Ovary (tissue), 9 donors: Measurements from ENCODE around the gene GNB1L. TPM values are rescaled to one million over a fixed set of nuclear protein-coding genes. Genes with fewer than 3 reads are reported as not detected.
"Not testable (repeated sequence)": the region's sequence is repeated elsewhere in the genome, so short reads cannot be mapped to it uniquely, and the experiment has no call there.

Experiments
- DNase-seq, 5 donors: peaks; one replicate each; pipeline ENCODE4 v3.0.0-alpha.2; 2019 to 2020
- H3K27ac ChIP-seq, 2 donors: fragments of 200-600 bp; one replicate each; pipeline versions ENCODE4 v1.5.1 to v1.8.0; 2019 to 2022
- H3K27me3 ChIP-seq: fragments of 200-600 bp; one replicate; pipeline ENCODE4 v1.8.0; 2022
- H3K36me3 ChIP-seq: fragments of 200-600 bp; sonication (generic); one replicate; pipeline ENCODE4 v1.5.1; 2019
- H3K4me1 ChIP-seq: one replicate; pipeline ENCODE4 v1.8.1; 2013; ENCODE audit warnings: mild to moderate bottlenecking, moderate library complexity; ENCODE audit not compliant: insufficient read depth
- H3K4me3 ChIP-seq: fragments of 200-600 bp; sonication (generic); one replicate; pipeline ENCODE4 v1.5.1; 2017
- H3K9me3 ChIP-seq, 2 donors: fragments of 200-600 bp in 1 of 2; sonication (generic) in 1 of 2; one replicate each; pipeline versions ENCODE4 v1.5.1 to v1.8.1; 2013 to 2019; ENCODE audit warnings: mild to moderate bottlenecking in 1 of 2, moderate library complexity in 1 of 2
- EP300 ChIP-seq: sonication (generic); formaldehyde crosslinking; IDR thresholded peaks from one replicate; pipeline ENCODE4 v1.6.1; 2017; ENCODE audit warnings: antibody characterized with exemption
- POLR2A ChIP-seq: fragments of 450-650 bp; IDR thresholded peaks from one replicate; pipeline ENCODE4 v1.6.1; 2017; ENCODE audit warnings: antibody characterized with exemption, mild to moderate bottlenecking, moderate library complexity
- WGBS, 3 donors: extraction: QIAGEN DNeasy Blood & Tissue Kit in 1 of 3; methylation state at CpG; one replicate each; pipeline versions ENCODE4 v1.1.5 to v1.1.7; 2013 to 2017; 5-methylcytosine and 5-hydroxymethylcytosine counted together
- intact Hi-C, 4 donors: fragments of 100-400 bp; cut with DNase I; formaldehyde crosslinking; loops; one replicate each; pipeline versions ENCODE4 v1.11.0 to v1.15.1; 2022 to 2023
- polyA plus RNA-seq, 2 donors: library from polyadenylated mRNA; stranded (reverse); fragments of 200-250 nt in 1 of 2; fragments of 350-450 nt in 1 of 2; fragmentation: Illumina TruSeq in 1 of 2; extraction: RNeasy Lipid Tissue Mini Kit (QIAGEN cat#74804) in 1 of 2; gene quantifications; one replicate each; pipeline ENCODE4 v1.2.3, GENCODE V29; 2013 to 2014
- total RNA-seq, 7 donors: library from RNA; depleted of rRNA in 2 of 7; stranded (reverse); fragments of >200 nt in 2 of 7; fragmentation: NEBNext Ultra II Directional in 3 of 7; extraction: Animal tissue kit (Norgen Biotek cat#: 25700) in 3 of 7; gene quantifications; one replicate each; pipeline versions ENCODE4 v1.1.0 to v1.2.4, GENCODE V29; 2016 to 2023
- TF ChIP-seq, protein P1 (sequence below), 3 donors: fragments of 450-650 bp in 2 of 3; fragments of 200-600 bp in 1 of 3; IDR thresholded peaks; one replicate each; pipeline versions ENCODE4 v1.5.1 to v1.8.0; 2016 to 2022; ENCODE audit warnings: antibody characterized with exemption in 3 of 3, mild to moderate bottlenecking in 1 of 3
- donor health status: DM: no; HTN: no; CAD: no; lungs with moderate emphysema.
- donor health status: DM: no; HTN: no; CAD: no.
- donor health status: Bipolar disorder and iron deficiency.
- donor health status: DM: yes; HTN: yes; CAD: no.
- donor health status: DM: no; HTN: no; CAD: no.
- donor health status: DM: yes; HTN: yes; CAD: no.

The GNB1L gene
- total and polyA plus RNA-seq, 9 donors: 3.1 to 14.9 (median 5.8) TPM; not detected in 1

DNA sequence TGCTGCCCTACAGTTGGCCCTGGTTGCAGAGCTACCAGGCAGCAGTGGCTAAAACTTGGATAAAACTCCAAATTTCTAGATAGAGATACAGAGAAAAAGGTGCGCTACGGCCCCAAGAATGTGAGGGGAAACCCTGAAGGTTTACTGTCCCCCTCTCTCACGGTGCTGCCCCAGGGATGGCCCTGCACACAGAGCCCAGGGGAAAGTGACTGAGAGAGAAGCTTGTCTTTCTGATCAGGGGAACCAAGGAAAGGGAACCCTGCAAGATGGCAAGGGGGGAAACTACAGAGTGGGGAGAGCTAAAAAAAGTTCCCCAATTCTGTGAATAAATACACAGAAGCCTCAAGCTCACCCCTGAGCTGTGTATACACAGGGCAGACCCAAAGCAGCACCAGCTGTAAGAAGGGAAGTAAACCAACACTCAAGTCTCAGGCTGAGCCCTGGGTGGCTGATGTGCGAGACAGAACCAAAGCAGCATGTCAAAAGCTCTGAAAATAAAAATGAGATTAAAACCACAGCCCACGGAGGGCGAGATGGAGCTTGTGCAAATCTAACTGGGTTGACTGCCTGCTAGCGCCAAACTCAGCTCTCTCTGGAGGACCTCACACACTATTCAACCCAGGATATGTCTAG lies 22.1 kb downstream of the GNB1L start:
- intact Hi-C loops: no loop called here
- H3K4me1 ChIP-seq: no peaks in the 10 kb centered on the region
- DNase-seq: no peak
- no peak overlapping the region for H3K27ac ChIP-seq
- TF ChIP-seq POLR2A: no peak
- no peak for TF ChIP-seq EP300
- TF ChIP-seq, protein P1, sequence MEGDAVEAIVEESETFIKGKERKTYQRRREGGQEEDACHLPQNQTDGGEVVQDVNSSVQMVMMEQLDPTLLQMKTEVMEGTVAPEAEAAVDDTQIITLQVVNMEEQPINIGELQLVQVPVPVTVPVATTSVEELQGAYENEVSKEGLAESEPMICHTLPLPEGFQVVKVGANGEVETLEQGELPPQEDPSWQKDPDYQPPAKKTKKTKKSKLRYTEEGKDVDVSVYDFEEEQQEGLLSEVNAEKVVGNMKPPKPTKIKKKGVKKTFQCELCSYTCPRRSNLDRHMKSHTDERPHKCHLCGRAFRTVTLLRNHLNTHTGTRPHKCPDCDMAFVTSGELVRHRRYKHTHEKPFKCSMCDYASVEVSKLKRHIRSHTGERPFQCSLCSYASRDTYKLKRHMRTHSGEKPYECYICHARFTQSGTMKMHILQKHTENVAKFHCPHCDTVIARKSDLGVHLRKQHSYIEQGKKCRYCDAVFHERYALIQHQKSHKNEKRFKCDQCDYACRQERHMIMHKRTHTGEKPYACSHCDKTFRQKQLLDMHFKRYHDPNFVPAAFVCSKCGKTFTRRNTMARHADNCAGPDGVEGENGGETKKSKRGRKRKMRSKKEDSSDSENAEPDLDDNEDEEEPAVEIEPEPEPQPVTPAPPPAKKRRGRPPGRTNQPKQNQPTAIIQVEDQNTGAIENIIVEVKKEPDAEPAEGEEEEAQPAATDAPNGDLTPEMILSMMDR (IDR thresholded peaks at IDR 0.05): no peak
- H3K9me3 ChIP-seq: no peaks in the 10 kb centered on the region
- no peak overlapping the region for H3K4me3 ChIP-seq
- 55 to 77% (median 61%) methylated on average over 7 of the region's 7 CpGs for WGBS, 3 donors
- H3K36me3 ChIP-seq: no peaks in the 10 kb centered on the region
- no peaks in the 10 kb centered on the region for H3K27me3 ChIP-seq

DNA sequence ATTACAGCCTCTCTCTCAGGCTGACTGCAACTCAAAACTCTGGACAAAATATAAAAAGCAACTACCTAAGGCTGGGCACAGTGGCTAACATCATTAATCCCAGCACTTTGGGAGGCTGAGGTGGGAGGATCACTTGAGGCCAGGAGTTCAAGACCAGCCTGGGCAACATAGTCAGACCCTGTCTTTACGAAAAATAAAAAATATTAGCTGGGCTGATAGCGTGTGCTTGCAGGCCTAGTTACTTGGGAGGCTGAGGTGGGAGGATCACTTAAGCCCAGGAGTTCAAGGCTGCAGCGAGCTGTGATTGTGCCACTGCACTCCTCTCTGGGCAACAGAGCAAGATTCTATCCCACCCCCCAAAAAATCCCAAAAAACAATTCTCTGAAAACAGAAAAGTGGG lies 22.7 kb downstream of the GNB1L start:
- H3K27me3 ChIP-seq, H3K36me3 ChIP-seq, H3K27ac ChIP-seq, H3K4me3 ChIP-seq, H3K4me1 ChIP-seq, H3K9me3 ChIP-seq, intact Hi-C loops: not testable (repeated sequence)
- 53 to 85% (median 56%) methylated on average over 3 of the region's 3 CpGs for WGBS, 3 donors
- peak in 1 of 5 donors; percentile 3 for DNase-seq

DNA sequence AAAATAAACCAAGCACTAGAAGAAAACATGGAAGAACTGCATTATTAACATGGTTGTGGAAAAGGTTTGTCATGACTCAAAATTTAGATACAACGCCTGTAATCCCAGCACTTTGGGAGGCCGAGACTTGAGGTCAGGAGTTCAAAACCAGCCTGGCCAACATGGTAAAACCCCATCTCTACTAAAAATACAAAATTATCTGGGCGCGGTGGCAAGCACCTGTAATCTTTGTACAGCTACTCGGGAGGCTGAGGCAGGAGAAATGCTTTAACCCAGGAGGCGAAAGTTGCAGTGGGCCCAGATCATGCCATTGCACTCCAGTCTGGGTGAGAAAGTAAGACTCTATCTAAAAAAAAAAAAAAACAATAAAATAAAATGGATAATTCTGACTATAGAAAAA lies 23.7 kb downstream of the GNB1L start:
- intact Hi-C loops: no loop called here
- Histone ChIP-seq H3K27me3 (no peaks in the 10 kb centered on the region), H3K36me3 (no peaks in the 10 kb centered on the region), H3K4me3 (no peak overlapping the region), H3K4me1 (no peaks in the 10 kb centered on the region), H3K9me3 (no peaks in the 10 kb centered on the region), H3K27ac (no peak overlapping the region)
- DNase-seq: no peak
- 94 to 99% (median 97%) methylated on average over 6 of the region's 6 CpGs for WGBS, 3 donors
- no peak for TF ChIP-seq EP300
- TF ChIP-seq, protein P1 (IDR thresholded peaks at IDR 0.05): no peak
- no peak for TF ChIP-seq POLR2A

GRCh38 chr22:19828035-19828401 lies 26.7 kb downstream of the GNB1L start:
- no peaks in the 10 kb centered on the region for H3K9me3 ChIP-seq
- H3K4me1 ChIP-seq: no peaks in the 10 kb centered on the region
- H3K27me3 ChIP-seq: no peaks in the 10 kb centered on the region
- intact Hi-C loops: no loop called here
- no peak for DNase-seq
- no peaks in the 10 kb centered on the region for H3K36me3 ChIP-seq
- H3K4me3 ChIP-seq: no peak overlapping the region
- whole genome bisulfite sequencing, 3 donors: 88 to 92% (median 92%) methylated on average over 2 of the region's 2 CpGs
- TF ChIP-seq POLR2A (no peak), EP300 (no peak)
- TF ChIP-seq, protein P1 (IDR thresholded peaks at IDR 0.05): no peak
- H3K27ac ChIP-seq: no peak overlapping the region

DNA sequence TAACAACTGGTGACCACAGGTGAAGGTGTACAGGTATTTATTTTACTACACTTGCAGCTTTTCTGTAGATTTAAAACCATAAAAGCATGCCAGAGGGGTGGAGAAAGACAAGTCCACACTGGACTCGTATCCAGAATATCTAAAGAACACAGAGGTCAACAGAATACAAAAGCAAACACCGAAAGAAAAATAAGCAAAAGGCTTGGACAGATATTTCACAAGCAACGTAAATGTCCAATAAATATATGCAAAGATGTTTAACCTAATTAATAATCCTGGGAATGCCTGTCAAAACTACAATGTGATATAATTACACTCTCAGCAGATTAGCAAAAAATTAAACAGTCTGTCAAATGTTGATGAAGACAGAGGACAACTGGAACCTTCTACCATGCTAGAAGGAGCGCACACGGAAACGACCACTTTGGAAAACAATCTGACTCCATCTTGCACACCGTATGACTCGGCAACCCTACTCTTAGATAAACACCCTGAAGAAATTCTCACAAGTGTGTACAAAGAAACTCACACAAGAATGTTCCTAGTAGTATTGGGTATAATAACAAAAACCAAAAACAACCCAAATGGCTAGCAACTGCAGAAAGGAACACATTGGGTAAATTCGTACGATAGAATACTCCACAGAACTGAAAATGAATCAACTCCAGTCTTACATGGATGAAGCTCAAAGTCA lies 27.2 kb downstream of the GNB1L start:
- WGBS, 3 donors: 81 to 87% (median 84%) methylated on average over 10 of the region's 10 CpGs
- Histone ChIP-seq H3K4me3 (no peak overlapping the region), H3K27me3 (no peaks in the 10 kb centered on the region), H3K4me1 (no peaks in the 10 kb centered on the region), H3K36me3 (no peaks in the 10 kb centered on the region), H3K9me3 (no peaks in the 10 kb centered on the region), H3K27ac (no peak overlapping the region)
- intact Hi-C loops: no loop called here
- TF ChIP-seq, protein P1 (IDR thresholded peaks at IDR 0.05): no peak
- TF ChIP-seq EP300 (no peak), POLR2A (no peak)
- DNase-seq: no peak
